Activated CD4-positive, alpha-beta T cell treated with anti-CD3 and anti-CD28 coated beads for 24 hours (primary cell): ENCODE data around the gene KRT36.

ENCODE experiments used
- DNase-seq, 2 donors: peaks; one replicate each; pipeline ENCODE4 v3.0.0-alpha.2; 2020; ENCODE audit warnings: low read depth in 2 of 2

KRT36 gene

DNA sequence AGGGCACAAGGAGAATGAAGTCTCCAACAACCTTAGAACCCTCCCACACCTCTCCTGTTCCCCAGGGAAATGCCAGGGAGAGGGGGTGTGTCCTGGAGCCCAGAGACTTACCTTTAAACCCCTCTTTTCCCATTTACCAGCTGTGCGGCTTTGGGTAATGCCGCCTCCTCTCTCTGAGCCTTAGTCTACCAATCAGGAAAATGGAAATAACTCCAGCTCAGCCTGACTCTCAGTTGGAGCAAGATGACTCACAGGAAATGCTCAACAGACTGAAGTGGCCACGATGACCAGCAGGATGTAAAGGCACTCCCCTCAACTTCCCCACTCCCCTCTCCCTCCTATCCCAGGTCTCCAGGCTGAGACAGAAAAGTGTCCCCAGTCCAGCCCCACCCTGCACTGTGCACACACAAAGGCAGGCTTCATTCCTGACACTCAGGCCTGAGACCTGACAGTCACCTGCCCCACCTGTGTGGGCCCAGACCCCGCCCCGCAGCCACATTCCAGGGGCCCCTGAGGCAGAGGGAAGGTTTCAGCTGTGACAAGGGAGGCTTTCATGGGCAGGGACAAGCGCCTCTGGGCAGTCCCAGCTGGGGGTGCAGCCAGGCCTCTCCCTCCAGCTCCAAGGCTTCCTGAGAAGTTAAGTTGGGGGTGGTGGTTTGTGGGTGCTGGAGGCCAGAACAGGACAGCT is 32.0 kb upstream of the KRT36 start:
- DNase-seq = no peak

DNA sequence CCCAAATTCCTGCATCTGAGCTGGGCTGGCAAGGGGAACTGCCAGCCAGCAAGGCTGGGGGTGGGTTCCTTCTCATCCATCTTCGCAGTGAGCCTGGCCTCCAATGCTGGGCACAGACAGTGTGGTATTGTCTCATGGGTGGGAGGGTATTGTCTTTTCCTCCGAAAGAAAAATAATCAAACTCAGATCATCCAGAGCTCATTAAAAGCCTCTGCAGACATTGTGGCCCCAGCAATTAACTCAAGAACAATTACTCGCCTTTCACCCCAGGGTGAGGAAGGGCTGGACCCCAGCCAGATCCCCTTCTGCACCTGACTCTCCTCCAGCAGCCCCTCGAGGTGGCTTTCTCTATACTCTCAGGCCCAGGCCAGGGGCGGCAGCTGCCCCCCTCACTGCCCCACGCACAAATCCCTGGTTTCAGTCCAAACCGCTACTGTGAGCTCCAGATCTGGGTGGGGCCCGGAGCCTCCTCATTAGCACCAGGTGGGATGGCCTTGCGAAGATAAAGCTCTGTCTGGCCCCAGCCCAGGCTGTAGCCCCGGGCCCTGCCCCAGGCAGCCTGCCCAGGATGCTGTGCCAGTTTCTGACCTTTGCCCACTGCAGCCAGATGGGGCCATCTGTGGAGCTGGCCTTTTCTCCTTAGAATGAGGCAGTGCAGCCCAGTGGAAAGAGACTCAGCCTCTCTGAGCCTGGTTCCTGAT is 31.3 kb upstream of the KRT36 start:
- DNase-seq = no peak

DNA sequence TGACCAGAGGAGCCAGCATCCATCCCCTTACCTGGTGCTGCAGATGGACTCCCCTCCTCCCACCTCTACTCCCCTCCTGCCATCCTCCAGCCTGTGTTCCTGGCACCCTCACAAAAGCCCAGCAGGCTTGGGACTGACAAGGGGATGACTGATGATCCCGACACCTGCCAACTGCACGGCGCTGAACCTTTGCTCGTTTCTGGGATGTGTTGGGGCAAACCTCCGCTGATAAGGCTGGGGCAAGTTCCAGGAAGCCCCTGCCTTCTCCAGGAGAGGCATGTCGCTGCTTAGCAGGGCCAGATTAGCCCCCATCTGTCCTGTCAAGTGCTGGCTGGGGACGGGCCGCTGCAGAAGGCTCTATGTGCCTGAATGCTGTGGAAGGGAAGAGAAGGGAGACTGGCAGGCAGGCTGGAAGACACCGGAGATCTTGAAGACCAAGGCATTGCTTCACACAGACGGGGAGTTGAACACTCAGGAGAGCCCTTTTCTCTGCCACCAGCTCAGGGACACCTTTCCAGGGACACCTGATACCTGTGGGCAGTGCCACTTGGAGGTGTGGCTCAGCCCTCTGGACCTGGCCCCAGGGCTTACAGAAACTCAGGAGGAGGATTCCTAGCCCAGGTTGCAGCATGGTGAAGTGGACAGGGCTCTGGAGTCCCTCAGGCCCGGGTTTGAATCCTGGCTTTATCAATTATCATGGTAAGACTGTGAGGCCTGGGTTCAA is 30.0 kb upstream of the KRT36 start:
- no peak for DNase-seq

DNA sequence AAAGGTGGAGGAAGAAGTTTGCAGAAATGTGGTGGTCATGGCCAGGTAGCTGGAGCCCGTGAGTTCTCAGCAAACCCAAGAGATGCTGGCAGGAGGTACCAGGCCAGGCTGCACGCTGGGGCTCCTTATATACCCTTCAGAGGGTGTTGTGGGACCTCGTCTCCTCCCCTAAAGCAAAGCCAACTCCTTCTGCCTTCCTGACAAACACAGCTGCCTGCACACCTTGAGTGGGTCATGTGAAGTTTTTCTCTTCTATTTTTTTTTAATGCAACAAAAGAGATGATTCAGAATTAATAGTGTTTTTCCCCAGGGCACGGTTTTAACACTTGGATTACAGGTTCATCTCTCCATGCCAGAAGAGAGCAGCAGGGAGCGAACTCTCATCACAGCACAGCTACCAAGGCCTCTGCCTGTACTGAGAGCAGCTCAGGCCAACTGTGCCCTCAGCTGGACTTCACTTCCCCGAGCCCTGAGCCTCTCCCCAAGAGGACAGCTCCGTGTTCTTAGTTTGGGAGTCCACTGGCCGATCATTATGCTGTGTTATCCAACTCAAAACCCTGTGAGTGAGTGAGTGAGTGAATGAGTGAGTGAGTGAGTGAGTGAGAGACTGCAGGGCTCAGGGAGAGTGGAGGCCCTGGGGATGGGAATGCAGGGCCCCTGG is 29.2 kb upstream of the KRT36 start, which contains the start of gene KRT15:
TSS of gene KRT15 (minus strand) at position 102 of the 661 bp plus-strand sequence. CDS start at position 39, 63 bp downstream.
- no peak for DNase-seq

DNA sequence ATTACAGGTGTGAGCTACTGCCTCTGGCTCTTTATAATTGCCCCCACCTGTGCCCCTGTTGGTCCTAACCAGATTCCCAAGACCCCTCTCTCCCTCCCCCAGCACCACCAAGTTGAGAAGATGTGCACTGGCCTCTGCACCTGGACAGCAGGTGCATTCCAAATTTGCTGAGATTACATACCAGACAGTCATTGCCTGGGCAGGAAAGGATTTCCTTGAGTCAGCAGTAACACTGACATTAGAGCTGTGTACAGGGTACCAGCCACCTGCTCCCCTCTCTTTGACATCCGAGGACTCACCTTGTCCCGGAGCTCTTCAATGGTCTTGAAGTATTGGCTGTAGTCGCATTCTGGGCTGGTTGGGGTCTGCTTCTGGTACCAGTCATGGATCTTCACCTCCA is 28.3 kb upstream of the KRT36 start:
- no peak for DNase-seq

DNA sequence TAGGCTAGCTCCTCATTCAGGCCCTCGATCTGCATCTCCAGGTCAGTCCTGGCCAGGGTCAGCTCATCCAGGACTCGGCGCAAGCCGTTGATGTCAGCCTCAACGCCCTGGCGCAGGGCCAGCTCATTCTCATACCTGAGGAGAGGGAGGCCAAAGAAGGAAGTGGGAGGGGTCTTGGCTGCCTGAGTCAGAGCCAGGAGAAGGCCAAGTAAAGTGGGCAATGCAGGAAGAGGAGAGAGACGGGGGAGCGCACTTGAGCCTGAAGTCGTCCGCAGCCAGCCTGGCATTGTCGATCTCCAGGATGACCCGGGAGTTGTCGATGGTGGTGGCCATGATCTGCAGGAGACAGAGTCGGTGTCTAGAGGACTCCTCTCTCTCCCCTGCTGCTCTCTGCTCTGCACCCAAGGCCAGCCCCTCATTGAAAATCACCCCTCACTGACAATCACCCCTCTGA is 27.1 kb upstream of the KRT36 start:
- no peak for DNase-seq

DNA sequence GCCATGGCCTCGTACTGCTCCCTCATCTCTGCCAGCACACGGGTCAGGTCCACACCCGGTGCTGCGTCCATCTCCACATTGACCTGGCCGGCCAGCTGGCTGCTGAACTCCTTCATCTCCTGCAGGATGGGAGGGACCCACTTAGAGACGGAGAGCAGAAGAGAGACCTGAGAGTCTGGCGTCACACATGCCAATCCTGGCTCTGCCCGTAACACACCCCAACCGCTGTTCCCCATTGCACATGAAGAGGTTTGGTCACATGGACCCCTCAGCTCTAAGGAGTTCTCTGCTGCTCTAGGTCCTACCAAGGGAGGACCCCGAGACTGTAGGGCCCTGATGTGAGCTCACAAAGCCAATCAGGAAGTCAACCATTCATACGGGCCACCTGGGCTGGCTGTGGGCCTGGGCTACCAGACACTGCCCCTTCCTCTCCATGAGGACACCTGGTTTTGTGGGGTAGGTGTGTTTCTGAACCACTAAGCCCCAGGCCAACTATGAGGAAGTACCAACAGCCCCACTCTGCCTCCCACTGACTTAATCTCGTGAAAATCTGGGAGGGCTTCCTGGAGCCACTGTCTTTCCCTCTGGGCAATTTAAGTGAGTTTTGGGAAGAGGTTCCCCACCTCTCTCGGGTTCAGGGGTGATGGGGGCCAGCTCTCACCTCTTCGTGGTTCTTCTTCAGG is 26.6 kb upstream of the KRT36 start:
- DNase-seq = no peak

DNA sequence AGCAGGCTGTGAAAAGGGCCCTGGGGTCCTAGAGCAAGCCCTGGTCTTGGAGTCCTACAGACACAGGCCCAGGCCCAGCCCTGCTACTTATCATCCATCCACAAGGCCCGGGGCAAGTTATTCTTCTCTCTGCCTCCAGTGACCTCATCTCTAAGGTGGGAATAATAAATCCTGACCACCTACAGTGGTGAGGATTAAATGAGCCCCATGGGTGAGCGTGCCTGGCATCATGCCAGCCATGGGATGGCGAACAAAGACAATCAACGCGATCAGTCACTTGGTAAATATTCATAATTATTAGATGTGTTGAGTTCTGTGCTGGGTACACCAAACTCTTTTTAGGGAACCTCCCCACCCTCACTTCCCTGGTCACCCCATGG is 23.4 kb upstream of the KRT36 start:
- DNase-seq = no peak

DNA sequence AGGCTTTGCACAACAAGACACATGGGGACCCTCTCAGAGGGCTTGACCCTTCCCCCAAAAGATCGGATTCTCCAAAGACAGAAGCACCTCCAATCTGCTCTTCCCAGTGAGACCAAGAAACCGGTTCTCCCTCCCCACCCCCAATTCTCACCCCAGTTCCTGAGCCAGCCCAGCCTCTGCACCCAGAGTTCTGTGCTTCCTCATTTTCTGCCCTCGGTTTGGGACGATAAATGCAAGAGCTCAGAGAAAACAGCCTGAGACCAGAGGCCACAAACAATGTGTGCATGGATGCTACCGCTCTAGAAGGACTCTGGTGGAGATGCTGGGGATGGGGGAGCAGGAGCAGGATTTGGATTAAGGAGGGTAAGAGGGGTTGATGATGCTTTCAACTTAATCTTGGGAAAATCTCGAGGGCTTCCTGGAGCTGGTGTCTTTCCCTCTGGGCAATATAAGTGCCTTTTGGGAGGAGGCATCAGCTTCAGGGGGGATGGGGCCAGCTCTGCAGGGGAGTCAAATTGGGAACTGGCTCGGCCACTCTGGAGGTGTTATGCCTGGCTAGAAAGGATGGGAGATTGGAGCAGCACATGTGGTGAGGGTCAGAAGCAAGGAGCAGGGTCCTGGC is 22.9 kb upstream of the KRT36 start:
- no peak for DNase-seq

DNA sequence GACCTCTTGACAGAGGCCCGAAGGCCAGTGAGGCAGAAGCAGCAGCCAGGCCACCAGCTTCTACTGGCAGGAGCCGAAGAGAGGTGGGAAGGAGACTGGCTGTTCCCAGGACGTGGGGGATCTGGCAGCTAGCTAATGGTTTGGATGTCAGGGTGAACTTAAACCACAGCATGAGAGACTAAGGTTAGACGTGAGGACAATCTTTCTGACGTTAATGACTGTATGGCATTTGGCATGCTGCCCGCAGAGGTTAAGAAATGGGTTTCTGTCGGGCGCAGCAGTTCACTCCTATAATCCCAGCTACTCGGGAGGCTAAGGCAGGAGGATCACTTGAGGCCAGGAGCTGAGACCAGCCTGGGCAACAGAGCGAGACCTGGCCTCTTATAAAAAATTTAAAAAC is 22.0 kb upstream of the KRT36 start:
- DNase-seq = no peak

DNA sequence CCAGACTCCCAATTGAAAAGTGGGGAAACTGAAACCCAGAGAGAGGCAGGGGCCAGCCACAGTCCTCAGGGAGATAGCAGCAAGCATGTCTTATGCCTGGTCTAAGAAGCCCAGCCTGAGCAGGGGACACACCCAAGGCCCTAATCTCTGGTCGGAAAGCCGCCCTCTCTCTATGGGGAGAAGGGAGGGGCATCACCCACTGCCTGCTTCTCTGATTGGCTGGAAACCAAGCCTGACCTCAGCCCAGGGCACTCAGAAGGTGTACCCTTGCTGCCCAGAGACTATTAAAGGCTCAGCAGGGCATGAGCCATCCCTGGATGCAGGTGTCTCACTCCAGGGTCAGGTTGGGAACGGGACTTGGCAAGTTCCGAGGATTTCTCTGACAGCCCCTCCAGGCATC is 21.4 kb upstream of the KRT36 start:
- no peak for DNase-seq

DNA sequence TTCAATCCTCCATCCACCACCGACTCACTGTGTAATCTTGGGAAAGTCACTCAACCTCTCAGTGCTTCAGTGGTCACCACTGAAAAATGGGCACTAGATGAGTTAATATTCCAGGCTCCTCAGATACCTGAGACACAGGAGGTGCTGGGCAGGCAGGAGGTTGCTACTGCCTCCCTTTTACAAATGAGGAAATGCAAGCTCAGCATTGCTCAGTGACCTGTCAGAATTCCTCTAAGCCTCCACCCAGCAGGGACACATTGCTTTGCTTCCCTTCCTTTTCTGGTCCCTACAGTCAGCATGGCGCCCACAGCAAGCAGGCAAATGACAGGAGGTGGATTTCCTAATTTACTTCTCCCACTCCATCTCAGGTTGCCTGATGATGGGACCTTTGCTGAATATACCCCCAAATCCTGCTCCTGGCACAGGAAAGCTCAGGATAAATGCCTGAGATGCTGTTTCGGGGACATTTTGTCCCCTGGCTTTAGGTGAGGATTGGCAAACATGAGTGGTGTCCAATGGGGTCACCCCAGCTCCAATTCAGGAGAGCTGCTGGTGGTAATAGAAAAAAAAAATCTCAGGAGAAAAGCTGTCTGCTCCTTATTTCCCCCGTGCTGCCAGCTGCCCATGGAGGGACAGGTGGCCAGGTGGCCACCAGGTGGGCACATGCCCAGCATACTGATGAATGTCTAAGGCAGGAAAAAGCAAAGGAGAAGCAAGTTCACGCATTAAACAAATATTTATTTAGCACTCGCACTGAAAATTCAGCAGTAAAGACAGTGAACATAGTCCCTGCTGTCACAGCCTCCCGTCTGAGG is 20.7 kb upstream of the KRT36 start:
- DNase-seq = no peak

DNA sequence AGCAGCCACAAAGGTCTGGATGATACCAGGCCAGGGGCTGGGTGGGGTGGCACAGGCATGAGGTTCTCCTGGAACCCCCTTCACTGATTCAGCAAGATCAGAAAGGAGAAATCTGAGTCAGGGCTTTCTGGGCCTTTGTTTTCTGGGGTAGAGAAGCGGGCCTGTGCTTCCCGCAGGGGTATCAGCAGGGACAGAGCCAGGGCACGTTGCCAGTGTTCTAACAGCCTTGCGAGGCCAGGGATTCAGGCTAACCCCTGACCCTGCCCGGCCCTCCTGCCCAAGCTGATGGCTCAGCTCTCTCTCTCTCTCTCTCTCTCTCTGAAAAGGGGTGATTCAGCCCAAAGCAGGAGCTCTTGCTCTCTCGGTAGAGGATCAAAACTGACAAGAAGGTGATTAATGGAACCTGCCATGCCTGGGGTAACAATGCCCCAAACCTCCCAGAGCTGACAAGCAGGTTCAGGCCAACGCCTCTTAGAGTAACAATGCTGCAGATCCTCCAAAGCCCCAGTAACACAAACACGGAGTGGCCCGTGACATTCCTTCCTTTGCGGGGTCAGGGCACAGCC is 17.7 kb upstream of the KRT36 start:
- DNase-seq = no peak

DNA sequence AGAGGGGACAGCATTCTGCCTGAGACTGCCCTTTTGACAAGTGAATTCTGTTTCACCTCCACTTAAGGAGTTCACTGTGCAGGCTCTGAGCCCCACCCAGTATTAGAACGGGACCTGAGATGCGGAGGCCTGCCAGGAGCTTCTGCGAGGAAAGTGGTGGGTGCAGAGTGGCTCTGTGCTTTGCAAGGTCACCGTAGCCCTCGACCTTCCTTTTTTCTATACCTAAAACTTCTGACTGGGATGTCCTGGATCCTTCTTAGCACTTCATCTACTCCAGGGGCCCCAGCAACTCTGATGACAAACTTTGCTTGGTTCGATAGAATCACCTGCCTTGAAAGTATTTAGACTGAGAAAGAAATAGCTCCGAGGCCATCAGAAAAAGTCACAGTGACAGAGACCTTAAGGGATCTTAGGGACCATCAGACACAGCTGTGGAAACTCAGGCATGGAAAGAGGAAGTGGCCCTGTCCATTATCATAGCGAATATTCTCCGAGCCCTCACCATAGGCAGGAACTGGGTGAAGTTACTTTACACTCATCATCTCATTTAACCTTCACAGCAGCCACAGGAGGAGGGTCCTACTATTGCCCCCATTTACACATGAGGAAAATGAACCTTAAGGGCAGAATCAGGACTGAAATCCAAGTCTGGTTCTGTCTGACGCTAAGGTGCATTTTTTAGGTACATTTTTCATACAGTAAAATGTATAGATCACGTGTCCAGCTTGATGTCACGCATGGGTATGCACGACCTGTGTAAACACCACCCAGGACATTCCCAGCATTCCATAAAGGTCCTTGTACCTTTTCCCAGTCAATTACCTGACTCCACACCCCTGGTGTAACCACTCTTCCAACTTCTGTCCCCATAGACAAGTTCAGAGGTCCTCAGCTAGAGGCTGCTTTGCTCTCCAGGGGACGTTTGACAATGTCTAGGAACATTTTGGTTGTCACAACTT is 16.4 kb upstream of the KRT36 start:
- no peak for DNase-seq

DNA sequence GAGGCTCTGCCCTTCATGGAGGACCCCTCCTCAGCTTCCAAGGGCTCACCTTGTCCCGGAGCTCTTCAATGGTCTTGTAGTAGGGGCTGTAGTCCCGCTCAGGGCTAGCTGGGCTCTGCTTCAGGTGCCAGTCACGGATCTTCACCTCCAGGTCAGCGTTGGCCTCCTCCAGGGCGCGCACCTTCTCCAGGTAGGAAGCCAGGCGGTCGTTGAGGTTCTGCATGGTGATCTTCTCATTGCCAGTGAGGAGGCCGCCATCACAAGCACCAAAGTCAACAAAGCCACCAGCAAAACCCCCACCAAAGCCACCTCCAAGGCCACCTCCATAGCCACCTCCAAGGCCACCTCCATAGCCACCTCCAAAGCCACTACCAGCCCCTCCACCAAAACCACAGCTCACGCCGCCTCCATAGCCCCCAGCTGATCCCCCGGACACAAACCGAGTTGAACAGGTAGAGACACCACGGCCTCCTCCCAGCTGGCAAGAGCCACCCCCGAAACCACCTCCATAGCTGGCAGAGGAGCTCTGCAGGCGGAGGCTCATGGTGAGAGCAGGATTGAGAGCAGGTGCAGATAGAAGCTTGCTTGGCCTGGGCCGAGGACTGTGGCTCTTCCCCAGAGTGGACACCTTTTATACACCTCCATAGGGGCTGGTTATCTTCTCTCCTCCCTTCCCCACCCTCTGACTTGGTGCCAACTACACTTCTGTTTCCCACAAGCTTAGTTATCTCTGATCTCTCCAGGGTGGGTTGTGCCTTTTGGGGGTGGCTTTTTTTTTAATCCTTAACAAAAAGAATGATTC is 15.5 kb upstream of the KRT36 start, which contains the start of gene KRT13:
TSS of gene KRT13 (minus strand) at position 606 of the 802 bp plus-strand sequence. CDS start at position 544, 62 bp downstream.
- DNase-seq = no peak

DNA sequence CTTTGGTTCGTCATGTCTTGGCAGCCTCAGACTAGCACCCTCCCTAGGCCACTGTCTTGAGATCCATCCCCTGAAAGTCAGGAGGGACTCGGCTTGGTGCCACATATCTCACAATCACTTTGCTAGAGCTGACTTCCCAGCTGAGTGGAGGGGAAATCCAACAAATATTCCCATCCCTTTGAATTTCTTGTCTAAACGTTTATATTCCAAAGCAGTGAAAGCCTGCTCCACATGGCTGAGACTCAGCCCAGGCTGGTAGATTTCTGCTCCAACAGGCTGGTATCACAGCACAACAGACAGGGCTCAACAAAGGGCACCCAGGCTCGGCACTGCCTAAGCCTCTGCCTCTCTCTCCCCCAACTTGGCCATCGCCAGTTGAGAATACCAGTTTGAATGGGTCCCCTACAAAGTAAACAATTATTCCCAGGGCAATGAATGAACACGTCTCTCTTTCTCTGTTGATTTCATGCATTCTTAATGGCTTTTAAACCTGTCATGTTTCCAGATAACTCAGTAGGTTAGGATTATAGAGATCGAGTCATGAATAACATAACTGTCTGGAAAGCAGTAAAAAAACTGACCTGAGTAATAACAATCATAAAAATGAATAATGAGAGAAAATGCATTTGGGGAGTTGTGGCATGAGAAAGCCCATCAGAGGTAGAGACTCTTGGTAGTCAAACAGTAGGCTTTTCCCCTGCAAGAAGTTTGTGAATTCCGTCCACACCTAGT is 14.7 kb upstream of the KRT36 start:
- no peak for DNase-seq

DNA sequence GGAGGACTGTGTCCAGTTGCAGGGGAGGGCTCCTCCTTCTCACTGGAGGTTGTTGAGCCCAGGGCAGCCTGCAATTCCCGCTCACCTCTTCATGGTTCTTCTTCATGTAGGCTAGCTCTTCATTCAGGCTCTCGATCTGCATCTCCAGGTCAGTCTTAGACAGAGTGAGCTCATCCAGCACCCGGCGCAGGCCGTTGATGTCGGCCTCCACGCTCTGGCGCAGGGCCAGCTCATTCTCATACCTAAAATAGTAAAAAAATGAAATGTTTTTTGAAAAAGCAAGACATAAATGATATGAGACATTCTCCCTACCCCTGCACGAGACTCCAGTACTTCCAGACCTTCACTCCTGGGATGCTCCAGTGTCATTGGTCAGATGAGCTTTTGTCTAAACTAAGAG is 13.5 kb upstream of the KRT36 start:
- DNase-seq = no peak
